Neutrophil (primary cell): Measurements from ENCODE around the gene SPRY1.
A peak's percentile ranks its signal among the peaks of the same experiment; 100 is the strongest.

Experiments used
- H3K27ac ChIP-seq: fragments of 200-600 bp; sonication (generic); 2 replicates; pipeline ENCODE4 v1.5.1; 2016; ENCODE audit warnings: mild to moderate bottlenecking, moderate library complexity
- H3K27me3 ChIP-seq: fragments of 200-600 bp; sonication (generic); 2 replicates; pipeline ENCODE4 v1.6.0; 2016; ENCODE audit warnings: mild to moderate bottlenecking
- H3K36me3 ChIP-seq: fragments of 200-600 bp; sonication (generic); 2 replicates; pipeline ENCODE4 v1.5.1; 2017
- H3K4me1 ChIP-seq, 2 experiments: fragments of 200-600 bp in 1 of 2; sonication (generic) in 1 of 2; 1 replicate in 1 of 2; 2 replicates in 1 of 2; pipeline versions ENCODE4 v1.5.1 to v1.6.1; 2013 to 2016; ENCODE audit warnings: low read depth in 1 of 2, low read length in 1 of 2, mild to moderate bottlenecking in 1 of 2, moderate library complexity in 1 of 2; ENCODE audit not compliant: control insufficient read depth in 1 of 2, insufficient read depth in 1 of 2
- H3K4me3 ChIP-seq, 2 experiments: fragments of 200-600 bp in 1 of 2; sonication (generic) in 1 of 2; 1 replicate in 1 of 2; 2 replicates in 1 of 2; pipeline ENCODE4 v1.5.1; 2013 to 2016; ENCODE audit warnings: low read depth in 1 of 2, low read length in 1 of 2, mild to moderate bottlenecking in 1 of 2, moderate library complexity in 1 of 2
- H3K9me3 ChIP-seq: fragments of 200-600 bp; sonication (generic); 2 replicates; pipeline ENCODE4 v1.5.1; 2016
- TF ChIP-seq, protein P1 (sequence below): fragments of 200-600 bp; sonication (generic); IDR thresholded peaks from 2 replicates; pipeline ENCODE4 v1.5.1; 2016; ENCODE audit warnings: antibody characterized with exemption

Gene SPRY1, protein sequence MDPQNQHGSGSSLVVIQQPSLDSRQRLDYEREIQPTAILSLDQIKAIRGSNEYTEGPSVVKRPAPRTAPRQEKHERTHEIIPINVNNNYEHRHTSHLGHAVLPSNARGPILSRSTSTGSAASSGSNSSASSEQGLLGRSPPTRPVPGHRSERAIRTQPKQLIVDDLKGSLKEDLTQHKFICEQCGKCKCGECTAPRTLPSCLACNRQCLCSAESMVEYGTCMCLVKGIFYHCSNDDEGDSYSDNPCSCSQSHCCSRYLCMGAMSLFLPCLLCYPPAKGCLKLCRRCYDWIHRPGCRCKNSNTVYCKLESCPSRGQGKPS

DNA sequence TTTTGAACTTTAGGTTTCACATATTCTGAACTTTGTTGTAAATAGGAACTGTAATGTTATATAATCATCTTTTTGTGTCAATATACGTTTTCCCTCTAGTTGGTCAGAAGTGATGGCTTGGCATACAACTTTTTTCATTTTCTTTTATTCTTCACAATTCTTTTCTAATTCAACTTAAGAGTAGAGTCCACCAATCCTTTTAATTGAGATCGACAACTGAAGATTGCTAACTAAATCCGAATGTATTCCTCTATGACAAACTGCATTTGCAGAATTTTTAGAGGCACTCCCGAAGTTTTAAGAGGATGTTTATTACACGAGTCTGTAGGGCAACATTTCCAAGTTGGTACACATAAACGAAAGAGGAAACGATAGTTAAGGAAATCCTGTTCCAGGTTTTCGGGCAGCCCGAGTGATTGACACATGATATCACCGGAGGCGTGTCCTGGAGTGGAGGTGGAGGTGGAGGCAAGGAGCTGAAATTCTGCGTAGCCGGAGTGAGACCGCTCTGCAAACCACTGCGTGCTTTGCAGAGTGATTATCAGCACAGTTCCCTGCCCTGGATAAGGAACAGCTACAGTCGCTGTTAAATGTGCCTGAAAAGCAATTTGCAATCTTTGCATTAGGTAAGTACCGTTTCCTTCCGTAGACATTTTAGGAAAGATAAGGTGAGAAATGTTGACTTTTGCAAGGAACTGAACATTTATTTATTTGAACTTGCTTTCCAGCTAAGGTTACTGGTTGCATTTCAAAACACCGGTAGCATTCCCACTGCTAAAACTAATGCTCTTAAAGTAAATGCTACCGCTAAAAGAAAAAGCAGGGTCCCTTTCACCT, at the start of gene SPRY1:
Gene SPRY1 (plus strand): TSS at position 489 of the 837 bp plus-strand sequence. CDS start 4,797 bp downstream, outside the sequence.
- TF ChIP-seq, protein P1, sequence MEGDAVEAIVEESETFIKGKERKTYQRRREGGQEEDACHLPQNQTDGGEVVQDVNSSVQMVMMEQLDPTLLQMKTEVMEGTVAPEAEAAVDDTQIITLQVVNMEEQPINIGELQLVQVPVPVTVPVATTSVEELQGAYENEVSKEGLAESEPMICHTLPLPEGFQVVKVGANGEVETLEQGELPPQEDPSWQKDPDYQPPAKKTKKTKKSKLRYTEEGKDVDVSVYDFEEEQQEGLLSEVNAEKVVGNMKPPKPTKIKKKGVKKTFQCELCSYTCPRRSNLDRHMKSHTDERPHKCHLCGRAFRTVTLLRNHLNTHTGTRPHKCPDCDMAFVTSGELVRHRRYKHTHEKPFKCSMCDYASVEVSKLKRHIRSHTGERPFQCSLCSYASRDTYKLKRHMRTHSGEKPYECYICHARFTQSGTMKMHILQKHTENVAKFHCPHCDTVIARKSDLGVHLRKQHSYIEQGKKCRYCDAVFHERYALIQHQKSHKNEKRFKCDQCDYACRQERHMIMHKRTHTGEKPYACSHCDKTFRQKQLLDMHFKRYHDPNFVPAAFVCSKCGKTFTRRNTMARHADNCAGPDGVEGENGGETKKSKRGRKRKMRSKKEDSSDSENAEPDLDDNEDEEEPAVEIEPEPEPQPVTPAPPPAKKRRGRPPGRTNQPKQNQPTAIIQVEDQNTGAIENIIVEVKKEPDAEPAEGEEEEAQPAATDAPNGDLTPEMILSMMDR, result no peak
- H3K27me3 ChIP-seq, result peaks cover 45% of the 10 kb centered on the region
- no peaks in the 10 kb centered on the region for H3K9me3 ChIP-seq
- peaks cover 29 to 37% of the 10 kb centered on the region in 2 experiments for H3K4me1 ChIP-seq
- H3K36me3 ChIP-seq, result no peaks in the 10 kb centered on the region
- H3K4me3 ChIP-seq, result peak within 1 kb of the TSS; percentile 65 to 73
- no peak within 1 kb of the TSS for H3K27ac ChIP-seq

GRCh38 chr4:123346951-123347350, 49.6 kb upstream of the SPRY1 start:
- Histone ChIP-seq H3K27ac (no peak overlapping the region), H3K36me3 (no peaks in the 10 kb centered on the region), H3K4me1 (no peaks in the 10 kb centered on the region), H3K9me3 (no peaks in the 10 kb centered on the region), H3K27me3 (no peaks in the 10 kb centered on the region), H3K4me3 (no peak overlapping the region)
- TF ChIP-seq, protein P1, result no peak

GRCh38 chr4:123348946-123349345, 47.6 kb upstream of the SPRY1 start:
- H3K27me3 ChIP-seq, result no peaks in the 10 kb centered on the region
- no peaks in the 10 kb centered on the region for H3K9me3 ChIP-seq
- TF ChIP-seq, protein P1, result no peak
- H3K27ac ChIP-seq, result no peak overlapping the region
- H3K36me3 ChIP-seq, result no peaks in the 10 kb centered on the region
- H3K4me1 ChIP-seq, result no peaks in the 10 kb centered on the region
- H3K4me3 ChIP-seq, result no peak overlapping the region

DNA sequence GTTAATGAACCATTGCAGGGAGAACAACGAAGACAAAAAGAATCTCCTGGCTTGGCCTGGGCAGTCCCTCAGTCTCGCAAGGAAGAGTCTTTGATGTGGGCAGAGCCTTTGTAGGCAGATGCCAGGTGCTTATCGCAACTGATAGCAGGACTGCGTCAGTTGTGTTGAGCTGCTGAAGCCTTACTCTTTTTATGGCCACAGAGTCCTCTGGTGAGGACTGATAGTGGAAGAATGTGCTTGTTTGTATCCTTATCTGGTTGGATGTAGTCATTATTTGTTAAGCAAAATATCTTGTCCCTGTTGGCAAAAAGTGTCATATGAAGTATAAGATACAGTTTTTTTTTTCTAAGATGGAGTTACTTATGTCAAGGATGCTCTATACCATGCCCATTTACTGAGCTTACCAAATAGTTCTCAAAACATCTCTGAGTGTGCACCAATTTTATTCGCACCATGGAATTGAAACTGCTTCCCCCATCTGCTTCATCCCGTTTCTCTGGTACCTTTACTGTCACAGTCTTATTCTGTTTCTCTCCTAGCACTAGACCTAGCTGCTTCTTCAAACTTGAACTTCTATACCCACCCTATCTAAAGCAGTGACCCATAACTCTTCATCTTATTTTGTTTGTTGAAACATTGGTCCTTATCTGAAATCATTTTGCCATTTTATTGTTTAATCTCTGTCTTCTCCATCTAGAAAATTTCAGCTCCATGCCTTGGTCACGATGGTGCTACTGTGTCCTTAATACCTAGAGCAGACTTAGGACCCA, 47.0 kb upstream of the SPRY1 start:
- Histone ChIP-seq H3K9me3 (no peaks in the 10 kb centered on the region), H3K27me3 (no peaks in the 10 kb centered on the region), H3K36me3 (no peaks in the 10 kb centered on the region), H3K4me3 (no peak overlapping the region), H3K27ac (no peak overlapping the region), H3K4me1 (no peaks in the 10 kb centered on the region)
- TF ChIP-seq, protein P1, result no peak

GRCh38 chr4:123350191-123350544, 46.4 kb upstream of the SPRY1 start:
- no peak overlapping the region for H3K4me3 ChIP-seq
- no peaks in the 10 kb centered on the region for H3K4me1 ChIP-seq
- no peaks in the 10 kb centered on the region for H3K36me3 ChIP-seq
- no peaks in the 10 kb centered on the region for H3K9me3 ChIP-seq
- H3K27ac ChIP-seq, result no peak overlapping the region
- TF ChIP-seq, protein P1, result no peak
- no peaks in the 10 kb centered on the region for H3K27me3 ChIP-seq
